ENCODE measurements around the gene MTHFSD. TPM values are rescaled to one million over a fixed set of nuclear protein-coding genes. Genes with fewer than 3 reads are reported as not detected.

The MTHFSD gene
- polyA plus RNA-seq, 1 donor from 2014 or later: 25.0 TPM

GRCh38 chr16:86587487-86587886 lies 32.5 kb upstream of the MTHFSD start:
- no peaks in the 10 kb centered on the region for H3K36me3 ChIP-seq (ENCODE audit: insufficient read depth, low read length)
- H3K9ac ChIP-seq (ENCODE audit: low read length): no peak overlapping the region
- H3K27me3 ChIP-seq (ENCODE audit: insufficient read depth, low read depth, low read length): peaks cover 6% of the 10 kb centered on the region
- H3F3A ChIP-seq (ENCODE audit: insufficient read depth, low read length, poor library complexity, severe bottlenecking): no peaks in the 10 kb centered on the region
- no peak overlapping the region for H2AFZ ChIP-seq (ENCODE audit: low read depth, low read length)
- H3K4me3 ChIP-seq (ENCODE audit: low read length): no peak overlapping the region
- H3K9me2 ChIP-seq (ENCODE audit: insufficient read depth, low read length): no peaks in the 10 kb centered on the region
- TF ChIP-seq MXI1 (conservative IDR thresholded peaks at IDR 0.05; ENCODE audit: poor library complexity, severe bottlenecking): no peak
- TF ChIP-seq EP300 (conservative IDR thresholded peaks at IDR 0.05; ENCODE audit: poor library complexity, severe bottlenecking): no peak
- TF ChIP-seq REST (IDR thresholded peaks at IDR 0.05; ENCODE audit: borderline replicate concordance): no peak
- no peak for TF ChIP-seq EZH2 (IDR thresholded peaks at IDR 0.05; ENCODE audit: borderline replicate concordance, insufficient read depth, low read length, poor library complexity, severe bottlenecking)
- TF ChIP-seq TAF1 (IDR thresholded peaks at IDR 0.05; ENCODE audit: low read depth): no peak
- no peaks in the 10 kb centered on the region for H4K20me1 ChIP-seq (ENCODE audit: insufficient read depth)
- H3K79me2 ChIP-seq (replicated peaks; ENCODE audit: insufficient read depth, low read length): no peaks in the 10 kb centered on the region
- no peak overlapping the region for H3K4me2 ChIP-seq (ENCODE audit: low read length)
- no peaks in the 10 kb centered on the region for H3K9me3 ChIP-seq (ENCODE audit: low read length)
- H3K27ac ChIP-seq (ENCODE audit: low read length): no peak overlapping the region

- H3K9ac ChIP-seq (ENCODE audit: low read length): no peak overlapping the region
- H3K27ac ChIP-seq (ENCODE audit: low read length): no peak overlapping the region
- no peak overlapping the region for H2AFZ ChIP-seq (ENCODE audit: low read depth, low read length)
These were observed 31.0 kb upstream of the MTHFSD start for GRCh38 chr16:86585821-86586611.

More at GRCh38 chr16:86585821-86586611, 31.0 kb upstream of the MTHFSD start:
- no peaks in the 10 kb centered on the region for H3K36me3 ChIP-seq (ENCODE audit: insufficient read depth, low read length)
- peaks cover 19% of the 10 kb centered on the region for H3K27me3 ChIP-seq (ENCODE audit: insufficient read depth, low read depth, low read length)
- H3K4me2 ChIP-seq (ENCODE audit: low read length): no peak overlapping the region
- H3K9me3 ChIP-seq (ENCODE audit: low read length): no peaks in the 10 kb centered on the region
- TF ChIP-seq REST (IDR thresholded peaks at IDR 0.05; ENCODE audit: borderline replicate concordance) (no peak), MXI1 (conservative IDR thresholded peaks at IDR 0.05; ENCODE audit: poor library complexity, severe bottlenecking) (no peak), RAD21 (conservative IDR thresholded peaks at IDR 0.05) (no peak), SMC3 (conservative IDR thresholded peaks at IDR 0.05; ENCODE audit: poor library complexity) (no peak), TAF1 (IDR thresholded peaks at IDR 0.05; ENCODE audit: low read depth) (no peak), EP300 (conservative IDR thresholded peaks at IDR 0.05; ENCODE audit: poor library complexity, severe bottlenecking) (no peak), EZH2 (IDR thresholded peaks at IDR 0.05; ENCODE audit: borderline replicate concordance, insufficient read depth, low read length, poor library complexity, severe bottlenecking) (no peak), POLR2AphosphoS5 (IDR thresholded peaks at IDR 0.05) (no peak), CTCF (IDR thresholded peaks at IDR 0.05; ENCODE audit: poor library complexity, severe bottlenecking) (no peak)
- H4K20me1 ChIP-seq (ENCODE audit: insufficient read depth): no peaks in the 10 kb centered on the region
- no peaks in the 10 kb centered on the region for H3K79me2 ChIP-seq (replicated peaks; ENCODE audit: insufficient read depth, low read length)
- H3K4me3 ChIP-seq (ENCODE audit: low read length): no peak overlapping the region
- H3K9me2 ChIP-seq (ENCODE audit: insufficient read depth, low read length): no peaks in the 10 kb centered on the region
- no peaks in the 10 kb centered on the region for H3F3A ChIP-seq (ENCODE audit: insufficient read depth, low read length, poor library complexity, severe bottlenecking)
